ENCODE data around the gene SFMBT2.

DNA sequence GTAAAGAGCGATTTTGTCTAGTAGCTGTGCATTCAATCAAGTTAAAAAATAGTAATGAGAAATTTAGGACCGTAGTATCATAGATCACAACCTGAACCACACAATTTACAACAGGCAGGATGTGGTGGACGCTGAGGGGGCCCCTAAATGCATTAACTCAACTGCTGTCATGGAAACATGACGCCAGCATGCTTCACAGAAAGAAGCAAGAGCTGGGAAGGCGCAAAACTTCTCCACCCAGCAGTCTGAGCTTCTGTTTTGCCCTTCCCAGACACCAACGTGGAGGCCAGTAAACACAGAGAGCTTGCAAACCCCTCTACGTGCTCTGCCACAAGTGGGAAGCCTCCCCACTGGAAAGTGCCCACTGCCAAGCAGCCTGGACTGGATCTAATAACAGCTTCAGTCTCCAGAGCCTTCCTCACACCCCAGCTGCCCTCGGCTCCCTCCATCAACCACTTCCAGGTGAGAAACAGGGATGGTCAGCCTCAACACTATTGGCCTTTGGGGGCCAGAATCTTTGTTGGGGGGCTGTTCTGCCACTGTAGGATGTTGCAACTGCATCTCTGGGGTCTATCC, 151.8 kb downstream of the SFMBT2 start:
- TF ChIP-seq CTCF (IDR thresholded peaks at IDR 0.05) (no peak), POLR2A (IDR thresholded peaks at IDR 0.05) (no peak)
